IPS-20b (cell line): Measurements from ENCODE around the gene SINHCAF.
"Not testable (repeated sequence)": the region's sequence is repeated elsewhere in the genome, so short reads cannot be mapped to it uniquely, and the experiment has no call there.

ENCODE experiments used
- H3K27ac ChIP-seq: one replicate; pipeline ENCODE4 v1.5.1; 2013; ENCODE audit warnings: low read length
- H3K27me3 ChIP-seq: 2 replicates; pipeline ENCODE4 v1.6.1; 2013; ENCODE audit warnings: mild to moderate bottlenecking, low read length, inconsistent platforms; ENCODE audit not compliant: insufficient read depth
- H3K36me3 ChIP-seq: 2 replicates; pipeline ENCODE4 v1.6.1; 2013; ENCODE audit warnings: low read depth, mild to moderate bottlenecking, inconsistent platforms, low read length, moderate library complexity; ENCODE audit not compliant: insufficient read depth
- H3K4me1 ChIP-seq: 2 replicates; pipeline ENCODE4 v1.6.1; 2013; ENCODE audit warnings: mild to moderate bottlenecking, control low read depth, inconsistent platforms, low read length, moderate library complexity; ENCODE audit not compliant: insufficient read depth
- H3K4me3 ChIP-seq: 2 replicates; pipeline ENCODE4 v1.5.1; 2013; ENCODE audit warnings: mild to moderate bottlenecking, low read length, inconsistent platforms
- H3K9ac ChIP-seq: 2 replicates; pipeline ENCODE4 v1.6.1; 2013; ENCODE audit warnings: low read depth, mild to moderate bottlenecking, inconsistent platforms, low read length, moderate library complexity
- H3K9me3 ChIP-seq: 2 replicates; pipeline ENCODE4 v1.6.1; 2013; ENCODE audit warnings: mild to moderate bottlenecking, low read depth, low read length, inconsistent platforms; ENCODE audit not compliant: insufficient read depth

The SINHCAF gene

DNA sequence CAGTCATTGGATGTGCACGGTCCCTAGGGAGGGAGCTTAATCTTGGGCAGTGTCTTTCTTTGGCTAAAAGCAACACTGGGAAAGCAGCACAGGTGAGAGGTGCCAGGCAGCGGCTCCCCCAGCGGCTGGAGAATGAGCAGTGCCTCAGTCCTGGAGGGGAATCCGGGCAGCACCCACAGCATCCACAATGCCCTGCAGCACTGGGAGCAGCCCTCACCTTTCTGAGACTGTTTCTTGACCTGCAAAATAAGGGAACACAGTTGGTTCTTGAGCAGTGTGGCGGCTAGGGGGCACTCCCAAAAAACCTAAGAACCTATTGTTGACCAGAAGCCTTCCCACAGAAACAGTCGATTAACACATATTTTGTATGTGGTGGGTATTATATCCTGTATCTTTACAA is 75.8 kb downstream of the SINHCAF start:
- Histone ChIP-seq H3K9me3 (no peaks in the 10 kb centered on the region), H3K9ac (no peak overlapping the region), H3K4me1 (no peaks in the 10 kb centered on the region; the same call in 1 of the 2 replicates), H3K36me3 (no peaks in the 10 kb centered on the region), H3K27me3 (no peaks in the 10 kb centered on the region), H3K27ac (no peak overlapping the region), H3K4me3 (no peak overlapping the region)

DNA sequence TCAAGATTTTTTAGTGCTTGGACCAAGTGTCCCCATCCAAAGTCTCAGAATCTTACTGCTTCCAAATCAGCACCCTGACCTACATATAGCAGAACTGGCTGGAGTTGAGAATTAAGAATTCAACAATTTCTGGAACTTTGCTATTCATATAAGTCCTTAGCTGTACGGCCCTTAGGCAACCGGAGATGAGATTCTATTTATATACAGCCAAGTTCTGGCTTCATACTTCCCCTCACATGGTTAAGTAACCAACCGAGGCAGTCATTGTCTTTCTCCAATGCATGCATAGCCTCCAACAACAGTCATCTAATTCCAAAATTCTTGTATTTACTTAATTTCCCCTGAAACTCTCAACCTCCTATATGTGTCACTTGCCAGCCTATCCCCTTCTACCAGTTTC is 76.6 kb downstream of the SINHCAF start:
- Histone ChIP-seq H3K4me1 (no peaks in the 10 kb centered on the region; the same call in 1 of the 2 replicates), H3K9ac (no peak overlapping the region), H3K27ac (no peak overlapping the region), H3K9me3 (no peaks in the 10 kb centered on the region), H3K4me3 (no peak overlapping the region), H3K27me3 (no peaks in the 10 kb centered on the region), H3K36me3 (no peaks in the 10 kb centered on the region)

DNA sequence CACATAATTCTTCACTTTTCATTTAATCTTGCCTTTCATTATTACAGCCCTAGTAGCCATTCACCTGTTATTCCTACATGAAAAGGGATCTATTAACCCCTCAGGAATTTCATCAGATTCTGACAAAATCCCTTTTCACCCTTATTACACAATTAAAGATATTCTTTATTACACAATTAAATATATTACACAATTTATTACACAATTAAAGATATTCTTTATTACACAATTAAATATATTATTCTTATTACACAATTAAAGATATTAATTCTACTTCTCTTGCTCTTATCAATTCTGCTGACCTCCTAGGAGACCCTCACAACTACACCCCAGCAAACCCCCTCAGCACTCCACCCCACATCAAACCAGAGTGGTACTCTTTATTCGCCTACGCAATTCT is 77.1 kb downstream of the SINHCAF start:
- H3K36me3 ChIP-seq = no peaks in the 10 kb centered on the region
- no peaks in the 10 kb centered on the region for H3K9me3 ChIP-seq
- no peak overlapping the region for H3K27ac ChIP-seq
- H3K4me3 ChIP-seq = no peak overlapping the region
- H3K9ac ChIP-seq = no peak overlapping the region
- no peaks in the 10 kb centered on the region for H3K27me3 ChIP-seq
- H3K4me1 ChIP-seq = no peaks in the 10 kb centered on the region; the same call in 1 of the 2 replicates

DNA sequence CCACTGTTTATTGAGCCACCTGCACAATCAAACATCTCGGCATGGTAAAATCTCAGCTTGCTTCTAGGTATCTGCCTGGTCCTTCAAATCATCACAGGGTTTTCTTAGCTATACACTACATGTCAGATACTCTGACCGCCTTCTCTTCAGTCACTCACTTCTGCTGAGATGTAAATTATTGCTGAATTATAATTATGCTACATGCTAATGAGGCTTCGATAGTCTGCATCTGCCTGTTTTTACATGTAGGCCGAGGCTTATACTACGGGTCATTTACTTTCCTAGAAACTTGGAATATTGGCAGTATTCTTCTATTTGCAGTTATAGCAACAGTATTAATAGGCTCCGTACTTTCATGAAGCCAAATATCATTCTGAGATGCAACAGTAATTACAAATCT is 77.6 kb downstream of the SINHCAF start:
- Histone ChIP-seq H3K36me3 (no peaks in the 10 kb centered on the region), H3K4me1 (no peaks in the 10 kb centered on the region; the same call in 1 of the 2 replicates), H3K9ac (no peak overlapping the region), H3K27ac (no peak overlapping the region), H3K4me3 (no peak overlapping the region), H3K27me3 (no peaks in the 10 kb centered on the region), H3K9me3 (no peaks in the 10 kb centered on the region)

DNA sequence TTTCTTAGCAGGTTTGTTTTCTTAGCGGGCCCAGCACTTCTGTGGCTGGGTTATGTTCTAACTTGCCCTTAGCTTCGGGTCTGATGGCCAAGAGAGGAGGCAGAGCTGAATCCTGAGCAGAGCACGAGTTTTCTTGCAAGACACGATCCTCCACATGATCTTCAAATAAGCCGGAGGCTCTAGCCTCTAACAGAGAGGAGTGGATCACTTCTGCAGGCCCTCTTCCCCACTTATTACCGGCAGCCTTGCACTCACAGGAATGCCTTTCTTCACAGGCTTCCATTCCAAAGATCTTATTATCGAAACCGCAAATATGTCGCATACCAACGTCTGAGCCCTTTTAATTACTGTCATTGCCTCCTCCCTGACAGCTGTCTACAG is 79.5 kb downstream of the SINHCAF start:
- H3K9ac ChIP-seq = no peak overlapping the region
- H3K9me3 ChIP-seq = no peaks in the 10 kb centered on the region
- no peak overlapping the region for H3K4me3 ChIP-seq
- H3K36me3 ChIP-seq = no peaks in the 10 kb centered on the region
- no peak overlapping the region for H3K27ac ChIP-seq
- no peaks in the 10 kb centered on the region; the same call in 1 of the 2 replicates for H3K4me1 ChIP-seq
- no peaks in the 10 kb centered on the region for H3K27me3 ChIP-seq

- H3K9me3 ChIP-seq = no peaks in the 10 kb centered on the region
- no peak overlapping the region for H3K4me3 ChIP-seq
- no peak overlapping the region for H3K9ac ChIP-seq
- no peaks in the 10 kb centered on the region for H3K36me3 ChIP-seq
- no peaks in the 10 kb centered on the region for H3K27me3 ChIP-seq
- no peak overlapping the region for H3K27ac ChIP-seq
- H3K4me1 ChIP-seq = no peaks in the 10 kb centered on the region; the same call in 1 of the 2 replicates
These were observed 80.0 kb downstream of the SINHCAF start for GRCh38 chr12:31245822-31246469.

DNA sequence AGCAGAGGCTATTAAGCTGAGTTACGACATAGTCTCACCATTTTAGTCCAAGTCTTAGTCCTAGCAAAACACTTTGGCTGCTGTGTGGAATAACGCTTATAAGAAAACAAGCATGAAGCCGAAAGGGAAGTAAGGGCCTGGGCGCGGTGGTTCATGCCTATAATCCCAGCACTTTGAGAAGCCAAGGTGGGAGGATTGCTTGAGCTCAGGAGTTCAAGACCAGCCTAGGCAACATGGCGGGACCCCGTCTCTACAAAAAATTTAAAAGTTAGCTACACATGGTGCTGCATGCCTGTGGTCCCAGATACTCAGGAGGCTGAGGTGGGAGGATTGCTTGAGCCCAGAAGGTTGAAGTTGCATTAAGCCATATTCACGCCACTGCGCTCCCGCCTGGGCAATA is 83.5 kb downstream of the SINHCAF start:
- H3K27me3 ChIP-seq, H3K4me3 ChIP-seq, H3K4me1 ChIP-seq, H3K9me3 ChIP-seq, H3K9ac ChIP-seq, H3K36me3 ChIP-seq, H3K27ac ChIP-seq: not testable (repeated sequence)

GRCh38 chr12:31238764-31239387 is 87.1 kb downstream of the SINHCAF start:
- no peaks in the 10 kb centered on the region for H3K36me3 ChIP-seq
- H3K9me3 ChIP-seq = no peaks in the 10 kb centered on the region
- H3K4me3 ChIP-seq = no peak overlapping the region
- no peak overlapping the region for H3K27ac ChIP-seq
- H3K4me1 ChIP-seq = no peaks in the 10 kb centered on the region
- no peak overlapping the region for H3K9ac ChIP-seq
- no peaks in the 10 kb centered on the region for H3K27me3 ChIP-seq

- not testable (repeated sequence) for H3K9ac ChIP-seq, H3K27me3 ChIP-seq, H3K4me1 ChIP-seq, H3K9me3 ChIP-seq, H3K4me3 ChIP-seq, H3K27ac ChIP-seq, H3K36me3 ChIP-seq
These were observed 87.6 kb downstream of the SINHCAF start for GRCh38 chr12:31238333-31238732.

- no peaks in the 10 kb centered on the region for H3K4me1 ChIP-seq
- H3K9me3 ChIP-seq = no peaks in the 10 kb centered on the region
- H3K27ac ChIP-seq = no peak overlapping the region
- no peak overlapping the region for H3K4me3 ChIP-seq
- H3K9ac ChIP-seq = no peak overlapping the region
- no peaks in the 10 kb centered on the region for H3K36me3 ChIP-seq
- H3K27me3 ChIP-seq = no peaks in the 10 kb centered on the region
These were observed 88.8 kb downstream of the SINHCAF start for GRCh38 chr12:31236998-31237637.

GRCh38 chr12:31235868-31236395 is 90.0 kb downstream of the SINHCAF start:
- H3K9ac ChIP-seq = no peak overlapping the region
- H3K4me1 ChIP-seq = no peaks in the 10 kb centered on the region
- H3K27ac ChIP-seq = no peak overlapping the region
- no peaks in the 10 kb centered on the region for H3K9me3 ChIP-seq
- no peaks in the 10 kb centered on the region for H3K36me3 ChIP-seq
- H3K4me3 ChIP-seq = no peak overlapping the region
- H3K27me3 ChIP-seq = no peaks in the 10 kb centered on the region
